Peyer's patch (tissue), 4 donors: Measurements from ENCODE around the gene PSRC1. TPM values are rescaled to one million over a fixed set of nuclear protein-coding genes. Genes with fewer than 3 reads are reported as not detected.
A peak's percentile ranks its signal among the peaks of the same experiment; 100 is the strongest.

ENCODE experiments used
- DNase-seq, 3 donors: peaks; one replicate each; pipeline ENCODE4 v3.0.0-alpha.2; 2017 to 2019
- H3K27ac ChIP-seq, 4 donors: fragments of 200-600 bp; sonication (generic); one replicate each; pipeline ENCODE4 v1.5.1; 2016 to 2019
- H3K27me3 ChIP-seq, 2 donors: fragments of 200-600 bp; sonication (generic); one replicate each; pipeline ENCODE4 v1.5.1; 2019
- H3K36me3 ChIP-seq, 3 donors: fragments of 200-600 bp; sonication (generic); one replicate each; pipeline ENCODE4 v1.5.1; 2016 to 2019
- H3K4me1 ChIP-seq, 4 donors: fragments of 200-600 bp; sonication (generic); one replicate each; pipeline ENCODE4 v1.5.1; 2016 to 2019
- H3K4me3 ChIP-seq, 4 donors: fragments of 200-600 bp; sonication (generic); 1 replicate in 3 of 4; 2 replicates in 1 of 4; pipeline ENCODE4 v1.5.1; 2016 to 2019; ENCODE audit warnings: mild to moderate bottlenecking in 1 of 4
- H3K9me3 ChIP-seq, 4 donors: fragments of 200-600 bp; sonication (generic); one replicate each; pipeline ENCODE4 v1.5.1; 2016 to 2019; ENCODE audit warnings: mild to moderate bottlenecking in 1 of 4
- POLR2A ChIP-seq, 2 donors: fragments of 450-650 bp; IDR thresholded peaks; one replicate each; pipeline ENCODE4 v1.5.1; 2017; ENCODE audit warnings: antibody characterized with exemption in 2 of 2, mild to moderate bottlenecking in 2 of 2, moderate library complexity in 2 of 2
- total RNA-seq, 4 donors: library from RNA; depleted of rRNA; stranded (reverse); fragments of >200 nt; gene quantifications; one replicate each; pipeline ENCODE4 v1.1.0, GENCODE V29; 2016
- TF ChIP-seq, protein P1 (sequence below), 6 experiments: fragments of 450-650 bp in 4 of 6; fragments of 200-600 bp in 2 of 6; sonication (generic) in 1 of 6; IDR thresholded peaks; one replicate each; pipeline ENCODE4 v1.5.1; 2017 to 2019; ENCODE audit warnings: antibody characterized with exemption in 6 of 6, mild to moderate bottlenecking in 3 of 6, moderate library complexity in 1 of 6

Gene PSRC1
- total RNA-seq, 4 donors from 2014 or later, result 3.5 to 8.3 (median 4.5) TPM

DNA sequence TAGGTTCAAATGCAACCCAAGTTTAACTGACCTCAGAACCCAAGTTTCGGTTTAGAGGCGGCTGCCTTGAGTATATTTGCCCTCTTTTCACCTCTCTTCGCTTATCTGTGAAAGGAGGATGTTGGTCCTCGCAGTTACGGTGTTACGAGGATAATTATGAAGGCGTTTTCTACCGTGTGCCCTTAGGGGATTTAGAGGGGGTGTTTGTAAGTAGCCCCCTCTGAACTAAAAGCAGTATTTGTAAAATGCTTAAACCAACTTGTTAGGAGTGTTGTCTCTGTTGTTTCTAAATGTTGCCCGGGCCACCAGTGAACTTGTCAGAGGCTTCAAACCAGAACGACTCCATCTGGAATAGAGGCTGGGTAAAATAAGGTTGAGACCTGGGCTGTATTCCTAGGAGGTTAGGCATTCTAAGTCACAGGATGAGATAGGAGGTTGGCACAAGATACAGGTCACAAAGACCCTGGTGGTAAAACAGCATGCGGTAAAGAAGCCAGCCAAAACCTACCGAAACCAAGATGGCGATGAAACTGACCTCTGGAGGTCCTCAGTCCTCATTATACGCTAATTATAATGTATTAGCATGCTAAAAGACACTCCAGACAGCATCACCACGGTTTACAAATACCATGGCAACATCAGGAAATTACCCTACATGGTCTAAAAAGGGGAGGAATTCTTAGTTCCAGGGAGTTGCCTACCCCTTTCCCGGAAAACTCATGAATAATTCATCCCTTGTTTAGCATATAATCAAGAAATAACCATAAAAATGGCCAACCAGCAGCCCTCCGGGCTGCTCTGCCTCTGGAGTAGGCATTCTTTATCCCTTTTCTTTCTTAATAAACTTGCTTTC is 1.0 kb upstream of the PSRC1 start:
- Histone ChIP-seq H3K9me3 (no peaks in the 10 kb centered on the region), H3K36me3 (no peaks in the 10 kb centered on the region), H3K27me3 (no peaks in the 10 kb centered on the region), H3K4me3 (peak overlapping the region; percentile 59 to 75 (median 61)), H3K4me1 (peaks cover 0 to 13% (median 4%) of the 10 kb centered on the region in 4 donors), H3K27ac (peak overlapping the region; percentile 73 to 85 (median 84))
- TF ChIP-seq, protein P1, sequence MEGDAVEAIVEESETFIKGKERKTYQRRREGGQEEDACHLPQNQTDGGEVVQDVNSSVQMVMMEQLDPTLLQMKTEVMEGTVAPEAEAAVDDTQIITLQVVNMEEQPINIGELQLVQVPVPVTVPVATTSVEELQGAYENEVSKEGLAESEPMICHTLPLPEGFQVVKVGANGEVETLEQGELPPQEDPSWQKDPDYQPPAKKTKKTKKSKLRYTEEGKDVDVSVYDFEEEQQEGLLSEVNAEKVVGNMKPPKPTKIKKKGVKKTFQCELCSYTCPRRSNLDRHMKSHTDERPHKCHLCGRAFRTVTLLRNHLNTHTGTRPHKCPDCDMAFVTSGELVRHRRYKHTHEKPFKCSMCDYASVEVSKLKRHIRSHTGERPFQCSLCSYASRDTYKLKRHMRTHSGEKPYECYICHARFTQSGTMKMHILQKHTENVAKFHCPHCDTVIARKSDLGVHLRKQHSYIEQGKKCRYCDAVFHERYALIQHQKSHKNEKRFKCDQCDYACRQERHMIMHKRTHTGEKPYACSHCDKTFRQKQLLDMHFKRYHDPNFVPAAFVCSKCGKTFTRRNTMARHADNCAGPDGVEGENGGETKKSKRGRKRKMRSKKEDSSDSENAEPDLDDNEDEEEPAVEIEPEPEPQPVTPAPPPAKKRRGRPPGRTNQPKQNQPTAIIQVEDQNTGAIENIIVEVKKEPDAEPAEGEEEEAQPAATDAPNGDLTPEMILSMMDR (IDR thresholded peaks at IDR 0.05), result no peak
- TF ChIP-seq POLR2A (IDR thresholded peaks at IDR 0.05), result no peak
- no peak for DNase-seq

- Histone ChIP-seq H3K27me3 (no peaks in the 10 kb centered on the region), H3K4me3 (peak overlapping the region; percentile 59 to 75 (median 61)), H3K4me1 (peaks cover 0 to 16% (median 5%) of the 10 kb centered on the region in 4 donors), H3K9me3 (no peaks in the 10 kb centered on the region), H3K36me3 (no peaks in the 10 kb centered on the region), H3K27ac (peak overlapping the region; percentile 73 to 85 (median 84))
- TF ChIP-seq, protein P1 (IDR thresholded peaks at IDR 0.05), result no peak
- TF ChIP-seq POLR2A (IDR thresholded peaks at IDR 0.05), result no peak
- no peak for DNase-seq
Measured at GRCh38 chr1:109282497-109282951, 421 bp downstream of the PSRC1 start.

DNA sequence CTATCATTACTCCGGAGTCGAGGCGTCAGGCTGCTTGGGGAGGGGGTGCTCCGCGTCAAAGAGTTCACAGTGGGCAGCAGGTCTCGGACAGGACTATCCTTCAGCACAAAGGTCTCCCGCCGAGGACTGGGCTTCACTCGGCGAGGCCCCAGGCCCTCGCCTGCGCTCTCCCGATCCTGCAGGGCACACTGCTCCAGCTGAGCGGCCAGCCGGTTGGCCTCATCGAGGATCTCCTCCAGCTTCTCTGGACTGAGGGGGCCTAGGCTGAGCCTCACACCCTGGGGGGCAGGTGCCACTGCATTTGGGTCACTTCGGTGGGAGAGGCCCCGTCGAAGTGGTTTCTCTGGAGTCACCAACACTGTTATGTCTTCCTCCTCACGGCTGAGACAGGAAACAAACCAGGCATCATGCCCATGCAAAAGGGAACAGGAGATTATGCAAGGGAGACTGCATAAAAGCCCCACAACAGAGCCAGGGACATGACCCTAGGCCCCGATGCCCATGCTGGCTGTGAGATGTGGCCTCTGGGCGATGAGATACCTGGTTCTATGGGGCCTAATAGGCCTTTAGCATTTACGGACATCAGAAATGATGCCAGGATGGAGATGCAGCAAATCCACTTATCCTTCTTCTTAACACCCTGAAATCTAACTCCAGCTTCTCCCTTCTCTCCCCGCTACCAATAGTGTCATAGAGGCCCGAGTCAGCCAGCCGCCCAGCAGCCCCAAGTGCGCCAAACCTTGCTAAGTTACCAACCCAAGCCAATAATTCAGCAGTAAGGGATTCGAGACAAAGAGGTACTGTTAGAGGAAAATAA is 1.1 kb downstream of the PSRC1 start:
- peaks cover 0 to 17% (median 6%) of the 10 kb centered on the region in 4 donors for H3K4me1 ChIP-seq
- no peaks in the 10 kb centered on the region for H3K9me3 ChIP-seq
- no peak overlapping the region for H3K27ac ChIP-seq
- no peaks in the 10 kb centered on the region for H3K27me3 ChIP-seq
- TF ChIP-seq, protein P1 (IDR thresholded peaks at IDR 0.05), result no peak
- no peak for TF ChIP-seq POLR2A (IDR thresholded peaks at IDR 0.05)
- no peak for DNase-seq
- H3K36me3 ChIP-seq, result no peaks in the 10 kb centered on the region
- peak overlapping the region in 2 of 4 donors; percentile 59 to 61 for H3K4me3 ChIP-seq

DNA sequence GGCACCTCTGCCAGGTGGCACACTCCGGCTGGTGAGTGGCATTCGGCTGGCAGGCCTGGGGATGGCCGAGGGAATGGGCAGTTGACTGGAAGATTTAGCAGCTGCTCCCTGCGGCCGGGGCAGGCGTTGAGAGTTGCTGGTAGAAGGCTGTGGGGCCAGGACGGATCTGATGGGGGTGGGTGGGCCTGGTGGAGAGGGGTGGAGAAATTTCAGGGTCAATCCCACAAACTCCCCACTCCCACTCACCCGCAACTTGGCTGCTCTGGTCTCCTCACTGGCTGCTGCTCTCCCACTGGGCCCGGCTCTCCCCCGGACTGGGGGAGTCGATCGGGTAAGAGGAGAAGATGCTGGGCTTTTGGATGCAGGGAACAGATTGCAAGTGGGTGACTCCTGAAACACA is 2.1 kb downstream of the PSRC1 start:
- Histone ChIP-seq H3K36me3 (no peaks in the 10 kb centered on the region), H3K4me1 (peaks cover 0 to 17% (median 6%) of the 10 kb centered on the region in 4 donors), H3K27ac (no peak overlapping the region), H3K4me3 (no peak overlapping the region), H3K9me3 (no peaks in the 10 kb centered on the region), H3K27me3 (no peaks in the 10 kb centered on the region)
- no peak for DNase-seq
- no peak for TF ChIP-seq POLR2A (IDR thresholded peaks at IDR 0.05)
- TF ChIP-seq, protein P1 (IDR thresholded peaks at IDR 0.05), result no peak

DNA sequence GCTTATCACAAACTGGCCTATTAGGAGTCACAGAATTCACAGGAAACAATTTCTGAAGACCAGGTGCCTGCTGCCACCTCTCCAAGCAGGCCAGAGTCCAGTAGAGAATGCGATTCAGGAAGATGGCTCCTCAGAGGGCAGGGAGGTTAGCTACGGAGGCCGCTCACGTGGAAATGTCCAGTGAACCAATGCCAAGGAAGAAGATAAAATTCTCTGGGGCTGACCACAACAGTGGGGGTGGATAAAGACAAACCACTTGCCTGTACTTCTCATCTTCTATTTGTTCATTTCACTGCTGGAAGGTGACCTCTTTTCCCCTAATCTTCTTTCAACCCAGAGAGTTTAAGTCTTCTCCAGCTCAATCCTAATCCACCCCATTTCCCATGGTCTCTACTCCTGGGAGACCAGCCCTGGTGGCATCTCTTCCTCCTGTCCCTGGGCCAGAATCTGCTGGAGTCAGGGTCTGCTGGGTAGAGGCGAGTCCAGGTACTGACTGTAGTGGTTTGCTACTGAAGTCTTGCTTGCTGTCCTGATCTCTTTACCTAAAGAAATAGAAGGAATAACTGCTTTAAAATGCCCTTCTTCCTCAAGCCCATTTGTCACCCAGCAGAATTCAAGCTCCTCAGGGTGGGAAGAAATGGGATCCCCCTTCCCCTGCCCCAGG is 3.2 kb downstream of the PSRC1 start:
- Histone ChIP-seq H3K9me3 (no peaks in the 10 kb centered on the region), H3K4me1 (peaks cover 0 to 28% (median 6%) of the 10 kb centered on the region in 4 donors), H3K36me3 (no peaks in the 10 kb centered on the region), H3K27ac (no peak overlapping the region), H3K27me3 (no peaks in the 10 kb centered on the region), H3K4me3 (no peak overlapping the region)
- DNase-seq, result no peak
- no peak for TF ChIP-seq POLR2A (IDR thresholded peaks at IDR 0.05)
- TF ChIP-seq, protein P1 (IDR thresholded peaks at IDR 0.05), result no peak
